SK-N-SH treated with all-trans-retinoic acid at 6 μM for 48 hours (cell line): Measurements from ENCODE around the gene CCDC6.

ENCODE experiments used
- ATAC-seq: fragments of 200-7000 bp; cut with Tn5 transposase; 3 replicates; pipeline ENCODE4 v1.9.1; 2020; ENCODE audit warnings: mild to moderate bottlenecking, moderate library complexity
- ARNTL ChIP-seq: fragments of 450-650 bp; formaldehyde crosslinking; IDR thresholded peaks from 2 replicates; pipeline ENCODE4 v1.5.0; 2020; ENCODE audit warnings: low read depth, mild to moderate bottlenecking, moderate library complexity, borderline replicate concordance
- BACH2 ChIP-seq: fragments of 250-450 bp; sonication (Bioruptor Pico); IDR thresholded peaks from 2 replicates; pipeline ENCODE4 v1.9.0; 2021; ENCODE audit warnings: mild to moderate bottlenecking, borderline replicate concordance
- CREB5 ChIP-seq: fragments of 250-450 bp; sonication (Bioruptor Pico); IDR thresholded peaks from 2 replicates; pipeline ENCODE4 v1.5.1; 2020; ENCODE audit warnings: low read depth, mild to moderate bottlenecking, moderate library complexity
- CSDC2 ChIP-seq: fragments of 250-450 bp; sonication (Bioruptor Pico); IDR thresholded peaks from 2 replicates; pipeline ENCODE4 v1.5.0; 2020; ENCODE audit warnings: mild to moderate bottlenecking, moderate library complexity
- ESRRG ChIP-seq: fragments of 250-450 bp; sonication (Bioruptor Pico); IDR thresholded peaks from 2 replicates; pipeline ENCODE4 v1.6.1; 2021; ENCODE audit warnings: mild to moderate bottlenecking
- GLIS3 ChIP-seq: fragments of 250-450 bp; sonication (Bioruptor Pico); IDR thresholded peaks from 2 replicates; pipeline ENCODE4 v1.5.0; 2020; ENCODE audit warnings: mild to moderate bottlenecking, moderate library complexity
- ISL1 ChIP-seq: fragments of 250-450 bp; sonication (Bioruptor Pico); IDR thresholded peaks from 2 replicates; pipeline ENCODE4 v2.1.2; 2022; ENCODE audit warnings: mild to moderate bottlenecking, moderate library complexity
- OSR1 ChIP-seq: fragments of 250-450 bp; sonication (Bioruptor Pico); IDR thresholded peaks from 2 replicates; pipeline ENCODE4 v1.8.0; 2022; ENCODE audit warnings: moderate library complexity, mild to moderate bottlenecking, inconsistent platforms
- PATZ1 ChIP-seq: fragments of 250-450 bp; sonication (Bioruptor Pico); IDR thresholded peaks from 2 replicates; pipeline ENCODE4 v1.8.0; 2020; ENCODE audit warnings: mild to moderate bottlenecking, moderate library complexity, borderline replicate concordance
- POU6F1 ChIP-seq: fragments of 250-450 bp; sonication (Bioruptor Pico); IDR thresholded peaks from 2 replicates; pipeline ENCODE4 v1.8.0; 2021; ENCODE audit warnings: low read depth, mild to moderate bottlenecking, moderate library complexity, borderline replicate concordance
- PPARA ChIP-seq: fragments of 250-450 bp; sonication (Bioruptor Pico); IDR thresholded peaks from 2 replicates; pipeline ENCODE4 v1.5.0; 2020; ENCODE audit warnings: mild to moderate bottlenecking, borderline replicate concordance
- RARB ChIP-seq: fragments of 250-450 bp; sonication (Bioruptor Pico); IDR thresholded peaks from 2 replicates; pipeline ENCODE4 v1.8.0; 2021; ENCODE audit warnings: mild to moderate bottlenecking, moderate library complexity
- SNAI2 ChIP-seq: fragments of 250-450 bp; sonication (Bioruptor Pico); IDR thresholded peaks from 2 replicates; pipeline ENCODE4 v1.5.0; 2020; ENCODE audit warnings: mild to moderate bottlenecking, moderate library complexity
- TCF4 ChIP-seq: fragments of 250-450 bp; sonication (Bioruptor Pico); IDR thresholded peaks from 2 replicates; pipeline ENCODE4 v1.8.0; 2021; ENCODE audit warnings: mild to moderate bottlenecking, moderate library complexity, borderline replicate concordance
- TOX ChIP-seq: fragments of 250-450 bp; sonication (Bioruptor Pico); IDR thresholded peaks from 2 replicates; pipeline ENCODE4 v1.8.0; 2021; ENCODE audit warnings: mild to moderate bottlenecking, moderate library complexity, borderline replicate concordance
- ZFP3 ChIP-seq: fragments of 250-450 bp; sonication (Bioruptor Pico); IDR thresholded peaks from 2 replicates; pipeline ENCODE4 v1.5.0; 2020; ENCODE audit warnings: mild to moderate bottlenecking, moderate library complexity
- ZNF565 ChIP-seq: fragments of 450-650 bp; formaldehyde crosslinking; conservative IDR thresholded peaks from 2 replicates; pipeline ENCODE4 v1.5.0; 2020; ENCODE audit warnings: low read depth, mild to moderate bottlenecking, moderate library complexity
- ZNF8 ChIP-seq: fragments of 450-650 bp; formaldehyde crosslinking; IDR thresholded peaks from 2 replicates; pipeline ENCODE4 v1.5.0; 2020; ENCODE audit warnings: mild to moderate bottlenecking, moderate library complexity
- TF ChIP-seq, protein P1 (sequence below): fragments of 250-450 bp; sonication (Bioruptor Pico); IDR thresholded peaks from 2 replicates; pipeline ENCODE4 v1.5.0; 2020; ENCODE audit warnings: mild to moderate bottlenecking, moderate library complexity

CCDC6 gene

GRCh38 chr10:59833810-59834209 lies 72.5 kb downstream of the CCDC6 start:
- TF ChIP-seq GLIS3 (CRISPR knock-in tag) (no peak), CREB5 (CRISPR knock-in tag) (no peak), ESRRG (no peak), PATZ1 (CRISPR knock-in tag) (no peak), TOX (CRISPR knock-in tag) (no peak)
- ATAC-seq, result no peak

DNA sequence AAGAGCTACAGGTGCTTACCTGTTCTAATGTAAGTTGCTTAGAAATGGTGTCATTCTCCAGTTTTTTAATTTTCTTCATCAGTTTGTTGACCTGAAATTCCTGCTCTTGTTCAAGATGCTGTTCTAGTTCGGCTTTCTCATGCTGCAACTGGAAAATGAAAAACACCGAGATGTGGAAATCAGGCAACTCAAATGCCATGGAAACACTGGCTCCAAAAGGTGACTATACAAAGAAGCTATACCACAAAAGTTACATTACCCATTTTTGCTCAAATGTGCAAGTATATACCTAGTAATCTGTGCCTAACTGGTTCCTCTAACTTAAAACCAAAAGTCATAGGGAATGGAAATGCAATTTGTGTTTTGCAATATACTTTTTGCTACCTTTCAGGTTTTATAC lies 73.8 kb downstream of the CCDC6 start:
- TF ChIP-seq ZFP3 (CRISPR knock-in tag) (no peak), PATZ1 (CRISPR knock-in tag) (no peak), ZNF8 (CRISPR knock-in tag) (no peak), ESRRG (no peak), CSDC2 (CRISPR knock-in tag) (no peak), POU6F1 (CRISPR knock-in tag) (no peak), ARNTL (CRISPR knock-in tag) (no peak), CREB5 (CRISPR knock-in tag) (no peak), ISL1 (CRISPR knock-in tag) (no peak), OSR1 (CRISPR knock-in tag) (no peak), GLIS3 (CRISPR knock-in tag) (no peak), TCF4 (CRISPR knock-in tag) (no peak), SNAI2 (CRISPR knock-in tag) (no peak), ZNF565 (CRISPR knock-in tag) (no peak), RARB (CRISPR knock-in tag) (no peak), TOX (CRISPR knock-in tag) (no peak), PPARA (CRISPR knock-in tag) (no peak), BACH2 (CRISPR knock-in tag) (no peak)
- TF ChIP-seq, protein P1, sequence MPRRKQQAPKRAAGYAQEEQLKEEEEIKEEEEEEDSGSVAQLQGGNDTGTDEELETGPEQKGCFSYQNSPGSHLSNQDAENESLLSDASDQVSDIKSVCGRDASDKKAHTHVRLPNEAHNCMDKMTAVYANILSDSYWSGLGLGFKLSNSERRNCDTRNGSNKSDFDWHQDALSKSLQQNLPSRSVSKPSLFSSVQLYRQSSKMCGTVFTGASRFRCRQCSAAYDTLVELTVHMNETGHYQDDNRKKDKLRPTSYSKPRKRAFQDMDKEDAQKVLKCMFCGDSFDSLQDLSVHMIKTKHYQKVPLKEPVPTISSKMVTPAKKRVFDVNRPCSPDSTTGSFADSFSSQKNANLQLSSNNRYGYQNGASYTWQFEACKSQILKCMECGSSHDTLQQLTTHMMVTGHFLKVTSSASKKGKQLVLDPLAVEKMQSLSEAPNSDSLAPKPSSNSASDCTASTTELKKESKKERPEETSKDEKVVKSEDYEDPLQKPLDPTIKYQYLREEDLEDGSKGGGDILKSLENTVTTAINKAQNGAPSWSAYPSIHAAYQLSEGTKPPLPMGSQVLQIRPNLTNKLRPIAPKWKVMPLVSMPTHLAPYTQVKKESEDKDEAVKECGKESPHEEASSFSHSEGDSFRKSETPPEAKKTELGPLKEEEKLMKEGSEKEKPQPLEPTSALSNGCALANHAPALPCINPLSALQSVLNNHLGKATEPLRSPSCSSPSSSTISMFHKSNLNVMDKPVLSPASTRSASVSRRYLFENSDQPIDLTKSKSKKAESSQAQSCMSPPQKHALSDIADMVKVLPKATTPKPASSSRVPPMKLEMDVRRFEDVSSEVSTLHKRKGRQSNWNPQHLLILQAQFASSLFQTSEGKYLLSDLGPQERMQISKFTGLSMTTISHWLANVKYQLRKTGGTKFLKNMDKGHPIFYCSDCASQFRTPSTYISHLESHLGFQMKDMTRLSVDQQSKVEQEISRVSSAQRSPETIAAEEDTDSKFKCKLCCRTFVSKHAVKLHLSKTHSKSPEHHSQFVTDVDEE (CRISPR knock-in tag), result no peak
- ATAC-seq, result no peak
